ENCODE data around the gene UST.

GRCh38 chr6:149082320-149082719 lies 335.5 kb downstream of the UST start:
- TF ChIP-seq CTCF (IDR thresholded peaks at IDR 0.05; ENCODE audit: low read depth, low read length, missing input control) = peak; percentile 82
- TF ChIP-seq SP1 (IDR thresholded peaks at IDR 0.05) = no peak
- TF ChIP-seq NR2F2 (IDR thresholded peaks at IDR 0.05) = no peak
- TF ChIP-seq TAF1 (conservative IDR thresholded peaks at IDR 0.05) = no peak
- TF ChIP-seq REST (IDR thresholded peaks at IDR 0.05) = no peak
- TF ChIP-seq EGR1 (IDR thresholded peaks at IDR 0.05; ENCODE audit: low read depth in 2 of 2) = no peak
- peak; percentile 91 to 94 for TF ChIP-seq RAD21 (IDR thresholded peaks at IDR 0.05)
- TF ChIP-seq JUND (IDR thresholded peaks at IDR 0.05) = no peak
- TF ChIP-seq GABPA (IDR thresholded peaks at IDR 0.05 in 1 of 2, conservative IDR thresholded peaks at IDR 0.05 in 1 of 2) = no peak
